Measurements from ENCODE around the gene SPRED3. TPM values are rescaled to one million over a fixed set of nuclear protein-coding genes. Genes with fewer than 3 reads are reported as not detected.

Gene SPRED3
- total and polyA plus RNA-seq, 2 experiments from 2014 or later, result 2.3 to 4.0 TPM

DNA sequence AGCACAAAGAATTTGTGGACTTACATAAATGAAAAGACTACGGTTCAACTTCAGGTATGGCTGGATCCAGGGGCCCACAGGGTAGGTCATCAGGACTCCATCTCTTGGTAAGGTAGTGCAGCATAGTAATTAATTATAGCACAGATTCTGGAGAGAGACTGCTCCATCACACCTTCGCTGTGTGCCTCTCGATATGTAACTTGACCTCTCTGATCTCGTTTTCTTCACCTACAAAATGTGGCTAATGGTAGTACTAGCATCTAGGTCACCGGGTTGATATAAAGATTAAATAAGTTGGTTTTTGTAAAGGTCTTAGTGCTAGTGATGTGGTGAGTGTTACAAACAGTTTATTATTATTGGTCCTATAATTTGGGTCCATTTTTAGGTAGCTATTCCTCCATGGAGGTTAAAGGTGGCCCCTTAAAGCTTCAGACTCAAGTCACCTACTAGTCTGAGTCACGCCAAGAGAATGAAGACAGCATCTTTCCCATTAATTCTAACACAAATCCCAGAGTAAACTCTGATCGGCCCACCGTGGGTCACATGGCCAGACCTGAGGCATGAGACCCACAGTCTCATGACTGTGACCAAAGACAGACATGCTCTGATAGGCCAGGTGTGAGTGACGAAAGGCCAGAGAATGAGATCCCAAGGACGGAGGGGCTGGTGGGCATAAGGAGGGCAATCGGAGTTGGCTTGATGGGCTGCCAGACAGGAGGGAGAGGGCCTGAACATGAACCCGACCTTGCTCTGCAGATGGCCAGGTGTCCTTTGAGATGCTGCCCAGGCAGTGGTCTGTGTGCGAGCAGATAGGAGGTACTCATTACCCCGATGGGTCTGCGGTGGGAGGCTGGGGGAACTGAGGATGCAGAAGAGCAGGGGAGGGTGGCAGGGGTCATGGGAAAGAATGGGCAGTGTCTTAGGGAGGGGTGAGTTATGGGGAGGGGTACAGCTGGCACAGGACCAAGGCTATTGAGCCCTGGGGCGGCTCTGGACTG, 32.5 kb upstream of the SPRED3 start:
- WGBS (ENCODE audit: low lambda C conversion rate, missing lambda C conversion rate), result 75% methylated on average over 16 of the region's 16 CpGs
- TF ChIP-seq, protein P1, sequence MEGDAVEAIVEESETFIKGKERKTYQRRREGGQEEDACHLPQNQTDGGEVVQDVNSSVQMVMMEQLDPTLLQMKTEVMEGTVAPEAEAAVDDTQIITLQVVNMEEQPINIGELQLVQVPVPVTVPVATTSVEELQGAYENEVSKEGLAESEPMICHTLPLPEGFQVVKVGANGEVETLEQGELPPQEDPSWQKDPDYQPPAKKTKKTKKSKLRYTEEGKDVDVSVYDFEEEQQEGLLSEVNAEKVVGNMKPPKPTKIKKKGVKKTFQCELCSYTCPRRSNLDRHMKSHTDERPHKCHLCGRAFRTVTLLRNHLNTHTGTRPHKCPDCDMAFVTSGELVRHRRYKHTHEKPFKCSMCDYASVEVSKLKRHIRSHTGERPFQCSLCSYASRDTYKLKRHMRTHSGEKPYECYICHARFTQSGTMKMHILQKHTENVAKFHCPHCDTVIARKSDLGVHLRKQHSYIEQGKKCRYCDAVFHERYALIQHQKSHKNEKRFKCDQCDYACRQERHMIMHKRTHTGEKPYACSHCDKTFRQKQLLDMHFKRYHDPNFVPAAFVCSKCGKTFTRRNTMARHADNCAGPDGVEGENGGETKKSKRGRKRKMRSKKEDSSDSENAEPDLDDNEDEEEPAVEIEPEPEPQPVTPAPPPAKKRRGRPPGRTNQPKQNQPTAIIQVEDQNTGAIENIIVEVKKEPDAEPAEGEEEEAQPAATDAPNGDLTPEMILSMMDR (IDR thresholded peaks at IDR 0.05; ENCODE audit: poor library complexity), result no peak
- no peak for TF ChIP-seq EZH2phosphoT487 (IDR thresholded peaks at IDR 0.05; ENCODE audit: low read depth, severe bottlenecking, unreplicated experiment)
- no peak for TF ChIP-seq EZH2 (IDR thresholded peaks at IDR 0.05; ENCODE audit: borderline replicate concordance)
- Histone ChIP-seq H3K79me2 (no peaks in the 10 kb centered on the region), H3K4me1 (ENCODE audit: insufficient read depth) (no peaks in the 10 kb centered on the region), H3K27me3 (peaks cover 28% of the 10 kb centered on the region), H2AFZ (no peak overlapping the region), H3K4me2 (no peak overlapping the region), H3K9me3 (ENCODE audit: low read depth) (no peaks in the 10 kb centered on the region), H4K20me1 (ENCODE audit: insufficient read depth, poor library complexity, severe bottlenecking) (no peaks in the 10 kb centered on the region), H3K9me2 (replicated peaks; ENCODE audit: insufficient read depth) (no peaks in the 10 kb centered on the region), H3K27ac (peak overlapping the region; percentile 63), H3K4me3 (no peak overlapping the region), H3K36me3 (replicated peaks; ENCODE audit: insufficient read depth, low read depth) (no peaks in the 10 kb centered on the region)
- peak; percentile 49 for DNase-seq (ENCODE audit: low spot score)

- no peaks in the 10 kb centered on the region for H3K79me2 ChIP-seq
- H3K9me3 ChIP-seq (ENCODE audit: low read depth), result no peaks in the 10 kb centered on the region
- no peaks in the 10 kb centered on the region for H3K9me2 ChIP-seq (replicated peaks; ENCODE audit: insufficient read depth)
- TF ChIP-seq EZH2phosphoT487 (IDR thresholded peaks at IDR 0.05; ENCODE audit: low read depth, severe bottlenecking, unreplicated experiment) (no peak), EZH2 (IDR thresholded peaks at IDR 0.05; ENCODE audit: borderline replicate concordance) (no peak)
- TF ChIP-seq, protein P1 (IDR thresholded peaks at IDR 0.05; ENCODE audit: poor library complexity), result no peak
- peaks cover 7% of the 10 kb centered on the region for H3K4me1 ChIP-seq (ENCODE audit: insufficient read depth)
- 71% methylated on average over 5 of the region's 5 CpGs for WGBS (ENCODE audit: low lambda C conversion rate, missing lambda C conversion rate)
- H4K20me1 ChIP-seq (ENCODE audit: insufficient read depth, poor library complexity, severe bottlenecking), result no peaks in the 10 kb centered on the region
- no peak overlapping the region for H3K4me3 ChIP-seq
- no peak for DNase-seq (ENCODE audit: low spot score)
- H2AFZ ChIP-seq, result no peak overlapping the region
- H3K36me3 ChIP-seq (replicated peaks; ENCODE audit: insufficient read depth, low read depth), result no peaks in the 10 kb centered on the region
- H3K27ac ChIP-seq, result no peak overlapping the region
- H3K4me2 ChIP-seq, result no peak overlapping the region
- H3K27me3 ChIP-seq, result peaks cover 31% of the 10 kb centered on the region
These were observed 30.4 kb upstream of the SPRED3 start for GRCh38 chr19:38358071-38358470.

GRCh38 chr19:38359242-38360021, 29.1 kb upstream of the SPRED3 start:
- no peaks in the 10 kb centered on the region for H3K36me3 ChIP-seq (replicated peaks; ENCODE audit: insufficient read depth, low read depth)
- H2AFZ ChIP-seq, result no peak overlapping the region
- H3K27me3 ChIP-seq, result peaks cover 31% of the 10 kb centered on the region
- H3K27ac ChIP-seq, result no peak overlapping the region
- H3K9me2 ChIP-seq (replicated peaks; ENCODE audit: insufficient read depth), result no peaks in the 10 kb centered on the region
- no peak overlapping the region for H3K4me3 ChIP-seq
- H4K20me1 ChIP-seq (ENCODE audit: insufficient read depth, poor library complexity, severe bottlenecking), result no peaks in the 10 kb centered on the region
- 75% methylated on average over 15 of the region's 18 CpGs for WGBS (ENCODE audit: low lambda C conversion rate, missing lambda C conversion rate)
- H3K9me3 ChIP-seq (ENCODE audit: low read depth), result no peaks in the 10 kb centered on the region
- H3K4me1 ChIP-seq (ENCODE audit: insufficient read depth), result peaks cover 8% of the 10 kb centered on the region
- H3K4me2 ChIP-seq, result no peak overlapping the region
- no peak for TF ChIP-seq EZH2phosphoT487 (IDR thresholded peaks at IDR 0.05; ENCODE audit: low read depth, severe bottlenecking, unreplicated experiment)
- TF ChIP-seq, protein P1 (IDR thresholded peaks at IDR 0.05; ENCODE audit: poor library complexity), result no peak
- TF ChIP-seq EZH2 (IDR thresholded peaks at IDR 0.05; ENCODE audit: borderline replicate concordance), result no peak
- no peak for DNase-seq (ENCODE audit: low spot score)
- H3K79me2 ChIP-seq, result no peaks in the 10 kb centered on the region

Data from hepatocyte (in vitro differentiated cells).